CD14-positive monocyte (primary cell): ENCODE data around the gene OLFM2. TPM values are rescaled to one million over a fixed set of nuclear protein-coding genes. Genes with fewer than 3 reads are reported as not detected.

Experiments
- DNase-seq, 3 donors: peaks; one replicate each; pipeline ENCODE4 v3.0.0-alpha.2; 2011 to 2022
- H2AFZ ChIP-seq: 2 replicates; pipeline ENCODE4 v1.6.0; 2012; ENCODE audit warnings: mild to moderate bottlenecking, low read depth, low read length, inconsistent platforms; ENCODE audit not compliant: insufficient read depth, poor library complexity, severe bottlenecking
- H3K27ac ChIP-seq, 2 donors: 1 replicate in 1 of 2; 2 replicates in 1 of 2; pipeline ENCODE4 v1.5.1; 2012 to 2013; ENCODE audit warnings: low read length in 2 of 2, control low read depth in 1 of 2, inconsistent platforms in 1 of 2, low read depth in 1 of 2, mild to moderate bottlenecking in 1 of 2
- H3K27me3 ChIP-seq, 2 donors: one replicate each; pipeline versions ENCODE4 v1.6.0 to v1.6.1; 2011 to 2013; ENCODE audit warnings: low read length in 2 of 2; ENCODE audit not compliant: control insufficient read depth in 2 of 2, insufficient read depth in 2 of 2
- H3K36me3 ChIP-seq, 2 donors: replicated peaks in 1 of 2; 1 replicate in 1 of 2; 2 replicates in 1 of 2; pipeline versions ENCODE4 v1.5.1 to v1.6.1; 2012 to 2013; ENCODE audit warnings: low read length in 2 of 2, control low read depth in 1 of 2, inconsistent platforms in 1 of 2, mild to moderate bottlenecking in 1 of 2; ENCODE audit not compliant: insufficient read depth in 2 of 2, control insufficient read depth in 1 of 2
- H3K4me1 ChIP-seq, 2 donors: 1 replicate in 1 of 2; 2 replicates in 1 of 2; pipeline versions ENCODE4 v1.5.1 to v1.6.1; 2012 to 2013; ENCODE audit warnings: low read length in 2 of 2, control low read depth in 1 of 2, inconsistent platforms in 1 of 2, mild to moderate bottlenecking in 1 of 2, moderate library complexity in 1 of 2; ENCODE audit not compliant: insufficient read depth in 2 of 2, control insufficient read depth in 1 of 2
- H3K4me2 ChIP-seq: replicated peaks from 2 replicates; pipeline ENCODE3; 2012; ENCODE audit warnings: low read length, moderate library complexity, mild to moderate bottlenecking; ENCODE audit not compliant: poor library complexity, severe bottlenecking; ENCODE audit errors: extremely low read depth
- H3K4me3 ChIP-seq, 3 experiments: fragments of 200-600 bp in 1 of 3; sonication (generic) in 1 of 3; replicated peaks in 1 of 3; 1 replicate in 2 of 3; 2 replicates in 1 of 3; pipeline ENCODE4 v1.5.1; 2011 to 2013; ENCODE audit warnings: low read length in 3 of 3, mild to moderate bottlenecking in 3 of 3, control low read depth in 2 of 3, low read depth in 2 of 3, inconsistent platforms in 1 of 3, moderate library complexity in 1 of 3
- H3K79me2 ChIP-seq: 2 replicates; pipeline ENCODE4 v1.6.0; 2012; ENCODE audit warnings: mild to moderate bottlenecking, control low read depth, inconsistent platforms, low read length, moderate library complexity; ENCODE audit not compliant: insufficient read depth
- H3K9ac ChIP-seq: 2 replicates; pipeline ENCODE4 v1.6.0; 2017; ENCODE audit warnings: low read length, mild to moderate bottlenecking; ENCODE audit not compliant: insufficient read depth, poor library complexity, severe bottlenecking
- H3K9me3 ChIP-seq, 2 donors: replicated peaks in 1 of 2; 1 replicate in 1 of 2; 2 replicates in 1 of 2; pipeline versions ENCODE4 v1.5.1 to v1.6.1; 2012 to 2013; ENCODE audit warnings: low read length in 2 of 2, control low read depth in 1 of 2; ENCODE audit not compliant: control insufficient read depth in 1 of 2, insufficient read depth in 1 of 2
- H4K20me1 ChIP-seq: 2 replicates; pipeline ENCODE4 v1.6.0; 2012; ENCODE audit warnings: mild to moderate bottlenecking, low read length, control low read depth, moderate library complexity; ENCODE audit not compliant: insufficient read depth
- H3K27ac Mint-ChIP-seq, 7 donors: one replicate each; pipeline ENCODE4 v1.8.0; 2020; ENCODE audit warnings: mild to moderate bottlenecking in 7 of 7, mixed read lengths in 7 of 7, moderate library complexity in 6 of 7, inconsistent platforms in 2 of 7
- H3K27me3 Mint-ChIP-seq, 3 donors: one replicate each; pipeline ENCODE4 v1.8.0; 2021 to 2022; ENCODE audit warnings: low read depth in 3 of 3, mild to moderate bottlenecking in 3 of 3, mixed read lengths in 3 of 3, moderate library complexity in 3 of 3, inconsistent platforms in 1 of 3
- H3K36me3 Mint-ChIP-seq, 2 donors: one replicate each; pipeline ENCODE4 v1.8.0; 2020; ENCODE audit warnings: mixed read lengths in 2 of 2, inconsistent platforms in 1 of 2, mild to moderate bottlenecking in 1 of 2
- H3K4me1 Mint-ChIP-seq: one replicate; pipeline ENCODE4 v1.8.0; 2020; ENCODE audit warnings: mild to moderate bottlenecking, mixed read lengths
- H3K4me3 Mint-ChIP-seq, 2 donors: one replicate each; pipeline ENCODE4 v1.8.0; 2020; ENCODE audit warnings: mild to moderate bottlenecking in 2 of 2, mixed read lengths in 2 of 2, moderate library complexity in 1 of 2
- H3K9me3 Mint-ChIP-seq, 7 donors: one replicate each; pipeline ENCODE4 v1.8.0; 2020 to 2022; ENCODE audit warnings: mixed read lengths in 7 of 7, mild to moderate bottlenecking in 6 of 7, moderate library complexity in 6 of 7, inconsistent platforms in 2 of 7
- WGBS: methylation state at CpG from one replicate; pipeline ENCODE4 v1.1.5; 2013; ENCODE audit warnings: missing lambda C conversion rate; ENCODE audit not compliant: insufficient coverage; 5-methylcytosine and 5-hydroxymethylcytosine counted together
- intact Hi-C, 2 donors: fragments of 100-400 bp; cut with micrococcal nuclease; formaldehyde crosslinking; loops; one replicate each; pipeline versions ENCODE4 v1.15.0 to v1.15.1; 2023
- polyA plus RNA-seq, 3 donors: library from polyadenylated mRNA; depleted of rRNA in 1 of 3; unstranded in 2 of 3; stranded (reverse) in 1 of 3; fragments of 300-500 nt in 2 of 3; fragments of >200 nt in 1 of 3; fragmentation: Illumina TruSeq in 2 of 3; gene quantifications; 1 replicate in 2 of 3; 2 replicates in 1 of 3; pipeline ENCODE4 v1.2.3, GENCODE V29; 2012 to 2021
- TF ChIP-seq, protein P1 (sequence below): fragments of 200-600 bp; IDR thresholded peaks from one replicate; pipeline ENCODE4 v1.8.0; 2022; ENCODE audit warnings: antibody characterized with exemption, mild to moderate bottlenecking

Gene OLFM2
- polyA plus RNA-seq, 3 donors = not detected

DNA sequence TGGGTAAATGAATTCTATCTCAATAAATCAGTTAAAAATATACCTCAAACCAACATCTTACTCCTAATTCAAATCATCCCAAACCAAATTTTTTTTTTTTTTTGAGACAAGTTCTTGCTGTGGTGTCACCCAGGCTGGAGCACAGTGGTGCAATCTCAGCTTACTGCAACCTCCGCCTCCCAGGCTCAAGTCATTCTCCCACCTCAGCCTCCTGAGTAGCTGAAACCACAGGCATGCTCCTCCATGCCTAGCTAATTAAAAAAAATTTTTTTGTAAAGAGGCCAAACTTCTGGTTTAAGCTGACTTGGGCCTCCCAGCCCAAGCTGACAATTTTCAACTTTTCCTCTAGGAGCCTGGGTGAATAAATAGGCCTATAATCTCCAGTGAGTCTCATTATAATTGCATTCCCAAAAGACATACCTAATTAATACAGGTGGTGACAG, 22.1 kb upstream of the OLFM2 start:
- Histone ChIP-seq H3K4me3 (no peak overlapping the region), H3K4me1 (no peaks in the 10 kb centered on the region), H3K27me3 (no peaks in the 10 kb centered on the region), H3K4me2 (no peak overlapping the region), H2AFZ (no peak overlapping the region), H3K9me3 (no peaks in the 10 kb centered on the region), H3K79me2 (no peaks in the 10 kb centered on the region), H3K27ac (no peak overlapping the region), H3K9ac (no peak overlapping the region), H3K36me3 (no peaks in the 10 kb centered on the region), H4K20me1 (no peaks in the 10 kb centered on the region)
- intact Hi-C loops = no loop called here
- peaks cover 0 to 7% (median 1%) of the 10 kb centered on the region in 7 donors for H3K9me3 Mint-ChIP-seq
- peaks cover 5 to 25% (median 13%) of the 10 kb centered on the region in 3 donors for H3K27me3 Mint-ChIP-seq
- no peaks in the 10 kb centered on the region for H3K4me1 Mint-ChIP-seq
- WGBS = 86% methylated on average over 1 of the region's 1 CpG
- no peak overlapping the region for H3K4me3 Mint-ChIP-seq
- H3K27ac Mint-ChIP-seq = no peak overlapping the region
- H3K36me3 Mint-ChIP-seq = no peaks in the 10 kb centered on the region
- no peak for DNase-seq
- TF ChIP-seq, protein P1, sequence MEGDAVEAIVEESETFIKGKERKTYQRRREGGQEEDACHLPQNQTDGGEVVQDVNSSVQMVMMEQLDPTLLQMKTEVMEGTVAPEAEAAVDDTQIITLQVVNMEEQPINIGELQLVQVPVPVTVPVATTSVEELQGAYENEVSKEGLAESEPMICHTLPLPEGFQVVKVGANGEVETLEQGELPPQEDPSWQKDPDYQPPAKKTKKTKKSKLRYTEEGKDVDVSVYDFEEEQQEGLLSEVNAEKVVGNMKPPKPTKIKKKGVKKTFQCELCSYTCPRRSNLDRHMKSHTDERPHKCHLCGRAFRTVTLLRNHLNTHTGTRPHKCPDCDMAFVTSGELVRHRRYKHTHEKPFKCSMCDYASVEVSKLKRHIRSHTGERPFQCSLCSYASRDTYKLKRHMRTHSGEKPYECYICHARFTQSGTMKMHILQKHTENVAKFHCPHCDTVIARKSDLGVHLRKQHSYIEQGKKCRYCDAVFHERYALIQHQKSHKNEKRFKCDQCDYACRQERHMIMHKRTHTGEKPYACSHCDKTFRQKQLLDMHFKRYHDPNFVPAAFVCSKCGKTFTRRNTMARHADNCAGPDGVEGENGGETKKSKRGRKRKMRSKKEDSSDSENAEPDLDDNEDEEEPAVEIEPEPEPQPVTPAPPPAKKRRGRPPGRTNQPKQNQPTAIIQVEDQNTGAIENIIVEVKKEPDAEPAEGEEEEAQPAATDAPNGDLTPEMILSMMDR = no peak

DNA sequence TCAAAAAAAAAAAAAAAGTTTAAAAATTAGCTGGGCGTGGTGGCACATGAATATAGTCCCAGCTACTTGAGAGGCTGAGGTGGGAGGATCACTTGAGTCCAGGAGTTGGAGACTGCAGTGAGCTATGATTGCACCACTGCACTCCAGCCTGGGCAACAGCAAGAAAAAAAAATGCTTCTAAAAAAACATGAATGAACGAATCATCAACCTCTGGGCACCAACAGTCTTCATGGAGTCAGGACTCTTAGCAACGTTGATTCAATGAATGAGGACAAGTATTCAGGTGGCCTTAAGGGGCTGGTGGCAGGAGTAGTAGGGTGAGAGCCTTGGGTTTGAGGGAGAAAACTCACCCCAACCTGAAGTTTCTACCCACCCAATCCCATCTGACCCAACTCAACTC, 20.6 kb upstream of the OLFM2 start:
- TF ChIP-seq, protein P1 = no peak

More for the DNA sequence above, 20.6 kb upstream of the OLFM2 start:
- H3K4me3 ChIP-seq = no peak overlapping the region
- intact Hi-C loops = no loop called here
- no peak for DNase-seq
- no peaks in the 10 kb centered on the region for H3K4me1 ChIP-seq
- no peak overlapping the region for H3K27ac ChIP-seq
- Mint-ChIP-seq H3K4me1 (no peaks in the 10 kb centered on the region), H3K27ac (no peak overlapping the region), H3K9me3 (peaks cover 0 to 7% (median 2%) of the 10 kb centered on the region in 7 donors), H3K36me3 (no peaks in the 10 kb centered on the region), H3K4me3 (no peak overlapping the region), H3K27me3 (peaks cover 5 to 25% (median 10%) of the 10 kb centered on the region in 3 donors)
- H3K9ac ChIP-seq = no peak overlapping the region
- H3K79me2 ChIP-seq = no peaks in the 10 kb centered on the region
- H2AFZ ChIP-seq = no peak overlapping the region
- no peaks in the 10 kb centered on the region for H3K9me3 ChIP-seq
- H3K4me2 ChIP-seq = no peak overlapping the region
- no peaks in the 10 kb centered on the region for H3K27me3 ChIP-seq
- H3K36me3 ChIP-seq = no peaks in the 10 kb centered on the region
- 100% methylated on average over 1 of the region's 3 CpGs for WGBS
- no peaks in the 10 kb centered on the region for H4K20me1 ChIP-seq
